ENCODE results near the gene MKNK1.

Gene MKNK1

GRCh38 chr1:46521414-46521813 is 82.7 kb downstream of the MKNK1 start:
- DNase-seq, result no peak

- DNase-seq, result no peak
Measured at GRCh38 chr1:46520063-46520911, 83.8 kb downstream of the MKNK1 start.

- DNase-seq, result no peak
Measured at GRCh38 chr1:46519209-46519608, 84.9 kb downstream of the MKNK1 start.

- no peak for DNase-seq
Measured at GRCh38 chr1:46517932-46518498, 86.1 kb downstream of the MKNK1 start.

GRCh38 chr1:46517010-46517600 is 87.0 kb downstream of the MKNK1 start:
- DNase-seq, result no peak

- no peak for DNase-seq
Measured at GRCh38 chr1:46516200-46516950, 87.7 kb downstream of the MKNK1 start.

GRCh38 chr1:46515576-46515975 is 88.5 kb downstream of the MKNK1 start:
- no peak for DNase-seq

- no peak for DNase-seq
Measured at GRCh38 chr1:46513536-46513935, 90.5 kb downstream of the MKNK1 start.

GRCh38 chr1:46512792-46513190 is 91.3 kb downstream of the MKNK1 start:
- no peak for DNase-seq

- DNase-seq, result no peak
Measured at GRCh38 chr1:46512135-46512791, 91.8 kb downstream of the MKNK1 start.

- no peak for DNase-seq
Measured at GRCh38 chr1:46510998-46511365, 93.1 kb downstream of the MKNK1 start.

GRCh38 chr1:46510341-46510997 is 93.6 kb downstream of the MKNK1 start:
- DNase-seq, result no peak

GRCh38 chr1:46508757-46509156 is 95.3 kb downstream of the MKNK1 start:
- no peak for DNase-seq
